Upper lobe of left lung (tissue), 6 donors: Measurements from ENCODE around the gene ABCD3. TPM values are rescaled to one million over a fixed set of nuclear protein-coding genes. Genes with fewer than 3 reads are reported as not detected.

Experiments used
- ATAC-seq, 2 donors: fragments of 200-7000 bp; cut with Tn5 transposase; one replicate each; pipeline ENCODE4 v1.9.1; 2022; ENCODE audit warnings: mild to moderate bottlenecking in 2 of 2, moderate library complexity in 2 of 2; ENCODE audit not compliant: low FRiP score in 2 of 2
- DNase-seq, 2 donors: peaks; one replicate each; pipeline ENCODE4 v3.0.0-alpha.2; 2019 to 2020
- H3K27ac ChIP-seq, 4 donors: fragments of 200-600 bp; sonication (generic); one replicate each; pipeline ENCODE4 v1.5.1; 2016 to 2019
- H3K27me3 ChIP-seq, 4 donors: fragments of 200-600 bp; sonication (generic); one replicate each; pipeline ENCODE4 v1.5.1; 2017 to 2019
- H3K36me3 ChIP-seq, 4 donors: fragments of 200-600 bp; sonication (generic); one replicate each; pipeline ENCODE4 v1.5.1; 2016 to 2019
- H3K4me1 ChIP-seq, 4 donors: fragments of 200-600 bp; sonication (generic); one replicate each; pipeline ENCODE4 v1.5.1; 2018 to 2019
- H3K4me3 ChIP-seq, 4 donors: fragments of 200-600 bp; sonication (generic); one replicate each; pipeline ENCODE4 v1.5.1; 2017 to 2019; ENCODE audit warnings: mild to moderate bottlenecking in 2 of 4, moderate library complexity in 1 of 4
- H3K9me3 ChIP-seq, 4 donors: fragments of 200-600 bp; sonication (generic); one replicate each; pipeline ENCODE4 v1.5.1; 2018 to 2019
- EP300 ChIP-seq, 4 donors: sonication (generic); formaldehyde crosslinking; IDR thresholded peaks; one replicate each; pipeline ENCODE4 v1.5.1; 2017; ENCODE audit warnings: antibody characterized with exemption in 4 of 4, control low read depth in 2 of 4
- POLR2A ChIP-seq, 4 donors: fragments of 450-650 bp; IDR thresholded peaks; one replicate each; pipeline ENCODE4 v1.5.1; 2016 to 2017; ENCODE audit warnings: antibody characterized with exemption in 4 of 4, mild to moderate bottlenecking in 2 of 4
- POLR2AphosphoS5 ChIP-seq, 2 donors: sonication (generic); formaldehyde crosslinking; IDR thresholded peaks; one replicate each; pipeline ENCODE4 v1.5.1; 2017; ENCODE audit warnings: antibody characterized with exemption in 2 of 2
- WGBS, 2 donors: methylation state at CpG; one replicate each; pipeline ENCODE4 v1.1.5; 2017 to 2018; 5-methylcytosine and 5-hydroxymethylcytosine counted together
- total RNA-seq, 6 donors: library from RNA; depleted of rRNA in 4 of 6; stranded (reverse); fragments of >200 nt in 4 of 6; gene quantifications; one replicate each; pipeline versions ENCODE4 v1.1.0 to v1.2.1, GENCODE V29; 2016 to 2021
- TF ChIP-seq, protein P1 (sequence below), 6 experiments: fragments of 450-650 bp in 4 of 6; fragments of 200-600 bp in 2 of 6; sonication (generic) in 2 of 6; IDR thresholded peaks; one replicate each; pipeline ENCODE4 v1.5.1; 2016 to 2019; ENCODE audit warnings: antibody characterized with exemption in 6 of 6
- donor health status: DM: no; HTN: no; CAD: no; lungs with moderate emphysema.
- donor health status: DM: no; HTN: yes; CAD: no; lungs with severe emphysema.

The ABCD3 gene
- total RNA-seq, 6 donors from 2014 or later = 14.2 to 54.8 (median 38.1) TPM

DNA sequence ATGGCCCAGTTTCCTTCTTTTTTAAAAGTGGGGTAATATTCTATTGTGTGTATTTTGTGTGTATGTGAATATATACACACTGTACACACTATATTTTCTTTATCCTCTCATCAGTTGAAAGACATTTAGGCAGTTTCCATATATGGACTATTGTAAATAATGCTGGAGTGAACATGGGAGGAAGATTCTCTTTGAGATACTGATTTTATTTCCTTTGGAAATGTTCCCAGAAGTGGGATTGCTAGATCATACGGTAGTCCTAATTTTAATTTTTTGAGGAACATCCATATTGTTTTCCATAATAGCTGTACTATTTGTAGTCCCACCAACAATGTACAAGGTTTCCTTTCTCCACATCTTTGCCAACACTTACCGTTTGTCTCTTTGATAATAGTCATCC lies 72.4 kb downstream of the ABCD3 start:
- Histone ChIP-seq H3K36me3 (peaks cover 0 to 36% (median 6%) of the 10 kb centered on the region in 4 donors), H3K27me3 (no peaks in the 10 kb centered on the region)
- 69 to 79% methylated on average over 2 of the region's 2 CpGs for WGBS, 2 donors

DNA sequence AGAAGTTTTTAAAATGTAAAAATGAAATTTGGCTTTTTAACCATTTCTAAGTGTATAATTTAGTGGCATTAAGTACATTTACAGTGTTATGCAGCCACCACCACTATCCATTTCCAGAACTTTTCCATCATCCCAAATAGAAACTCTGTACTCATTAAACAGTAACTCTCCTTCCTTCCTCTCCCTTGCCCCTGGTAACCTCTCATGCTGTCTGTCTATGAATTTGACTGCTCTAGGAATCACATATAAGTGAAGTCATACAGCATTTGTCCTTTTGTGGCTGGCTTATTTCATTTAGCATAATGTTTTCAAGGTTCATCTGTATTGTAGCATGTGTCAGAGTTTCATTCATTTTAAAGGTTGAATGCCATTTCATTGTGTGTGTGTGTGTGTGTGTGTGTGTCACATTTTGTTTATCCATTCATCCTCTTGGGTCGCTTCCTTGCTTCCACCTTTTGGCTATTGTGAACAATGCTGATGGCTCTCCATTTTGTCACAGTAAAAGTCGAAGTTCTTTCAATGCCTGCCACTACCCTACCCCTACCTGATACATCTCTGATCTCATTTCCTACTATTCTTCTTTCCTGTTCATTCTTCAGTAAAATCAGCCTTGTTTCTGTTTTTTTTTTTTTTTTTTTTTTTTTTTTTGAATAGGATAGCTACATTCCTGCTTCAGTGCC lies 78.0 kb downstream of the ABCD3 start:
- peaks cover 0 to 34% (median 8%) of the 10 kb centered on the region in 4 donors for H3K36me3 ChIP-seq
- H3K4me1 ChIP-seq = peaks cover 0 to 3% (median 0%) of the 10 kb centered on the region in 4 donors
- DNase-seq = no peak
- 74 to 86% methylated on average over 2 of the region's 2 CpGs for WGBS, 2 donors
- TF ChIP-seq EP300 (IDR thresholded peaks at IDR 0.05) (no peak), POLR2AphosphoS5 (IDR thresholded peaks at IDR 0.05) (no peak), POLR2A (IDR thresholded peaks at IDR 0.05) (no peak)
- TF ChIP-seq, protein P1, sequence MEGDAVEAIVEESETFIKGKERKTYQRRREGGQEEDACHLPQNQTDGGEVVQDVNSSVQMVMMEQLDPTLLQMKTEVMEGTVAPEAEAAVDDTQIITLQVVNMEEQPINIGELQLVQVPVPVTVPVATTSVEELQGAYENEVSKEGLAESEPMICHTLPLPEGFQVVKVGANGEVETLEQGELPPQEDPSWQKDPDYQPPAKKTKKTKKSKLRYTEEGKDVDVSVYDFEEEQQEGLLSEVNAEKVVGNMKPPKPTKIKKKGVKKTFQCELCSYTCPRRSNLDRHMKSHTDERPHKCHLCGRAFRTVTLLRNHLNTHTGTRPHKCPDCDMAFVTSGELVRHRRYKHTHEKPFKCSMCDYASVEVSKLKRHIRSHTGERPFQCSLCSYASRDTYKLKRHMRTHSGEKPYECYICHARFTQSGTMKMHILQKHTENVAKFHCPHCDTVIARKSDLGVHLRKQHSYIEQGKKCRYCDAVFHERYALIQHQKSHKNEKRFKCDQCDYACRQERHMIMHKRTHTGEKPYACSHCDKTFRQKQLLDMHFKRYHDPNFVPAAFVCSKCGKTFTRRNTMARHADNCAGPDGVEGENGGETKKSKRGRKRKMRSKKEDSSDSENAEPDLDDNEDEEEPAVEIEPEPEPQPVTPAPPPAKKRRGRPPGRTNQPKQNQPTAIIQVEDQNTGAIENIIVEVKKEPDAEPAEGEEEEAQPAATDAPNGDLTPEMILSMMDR (IDR thresholded peaks at IDR 0.05) = no peak
- no peaks in the 10 kb centered on the region for H3K27me3 ChIP-seq
- H3K9me3 ChIP-seq = no peaks in the 10 kb centered on the region
- no peak for ATAC-seq
- no peak overlapping the region for H3K4me3 ChIP-seq
- H3K27ac ChIP-seq = no peak overlapping the region

More for the DNA sequence above, 72.4 kb downstream of the ABCD3 start:
- no peak for TF ChIP-seq POLR2AphosphoS5 (IDR thresholded peaks at IDR 0.05)
- DNase-seq (no peak), ATAC-seq (no peak)
- Histone ChIP-seq H3K4me1 (peaks cover 0 to 3% (median 0%) of the 10 kb centered on the region in 4 donors), H3K9me3 (no peaks in the 10 kb centered on the region), H3K4me3 (no peak overlapping the region), H3K27ac (no peak overlapping the region)

DNA sequence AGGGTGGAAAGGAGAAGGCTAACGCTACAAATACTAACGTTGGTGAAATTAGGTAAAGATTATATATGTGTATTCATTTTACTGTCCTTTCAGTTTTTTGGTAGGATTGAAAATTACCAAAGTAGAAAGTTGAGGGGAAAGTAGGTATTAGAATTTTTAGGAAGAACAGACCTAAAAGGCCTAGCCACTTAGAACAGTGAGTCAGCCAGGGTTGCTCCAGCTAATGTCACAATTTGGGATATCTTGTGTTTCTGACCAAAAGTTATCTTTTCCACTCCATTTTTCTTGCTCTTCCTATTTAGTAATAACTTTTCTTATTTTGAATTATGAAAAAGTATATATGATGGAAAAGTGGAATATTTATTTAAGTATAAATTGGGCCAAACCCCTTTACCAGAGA lies 83.2 kb downstream of the ABCD3 start:
- Histone ChIP-seq H3K36me3 (peaks cover 0 to 52% (median 13%) of the 10 kb centered on the region in 4 donors), H3K4me3 (no peak overlapping the region), H3K4me1 (no peaks in the 10 kb centered on the region), H3K9me3 (no peaks in the 10 kb centered on the region), H3K27me3 (no peaks in the 10 kb centered on the region), H3K27ac (no peak overlapping the region)
- TF ChIP-seq POLR2A (IDR thresholded peaks at IDR 0.05) (no peak), POLR2AphosphoS5 (IDR thresholded peaks at IDR 0.05) (no peak), EP300 (IDR thresholded peaks at IDR 0.05) (no peak)
- TF ChIP-seq, protein P1 (IDR thresholded peaks at IDR 0.05) = no peak
- DNase-seq = no peak
- ATAC-seq = no peak
- WGBS, 2 donors = 79 to 83% methylated on average over 2 of the region's 2 CpGs

DNA sequence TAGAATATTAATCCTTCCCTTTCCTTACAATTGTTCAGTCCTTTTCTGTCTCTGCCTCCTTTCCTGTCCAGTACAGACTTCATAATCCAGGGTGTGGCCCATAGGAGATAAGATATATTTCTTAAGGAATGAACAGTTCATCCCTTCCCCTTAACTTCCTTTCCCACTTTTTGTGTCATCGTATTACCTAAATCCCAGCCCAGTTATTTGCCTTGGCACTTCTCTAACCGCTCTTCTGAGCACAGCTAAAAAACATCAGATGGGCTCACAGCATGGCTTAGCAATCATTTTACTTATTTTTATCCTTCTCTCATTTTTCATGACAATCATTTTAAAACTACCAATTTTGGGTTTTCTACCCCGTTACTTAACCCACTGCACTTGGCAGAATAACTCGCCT lies 83.7 kb downstream of the ABCD3 start:
- Histone ChIP-seq H3K4me1 (no peaks in the 10 kb centered on the region), H3K27ac (no peak overlapping the region), H3K4me3 (no peak overlapping the region), H3K36me3 (peaks cover 0 to 52% (median 13%) of the 10 kb centered on the region in 4 donors), H3K27me3 (no peaks in the 10 kb centered on the region), H3K9me3 (no peaks in the 10 kb centered on the region)
- DNase-seq (no peak), ATAC-seq (peak in 1 of 2 donors; percentile 48)
- 91 to 92% methylated on average over 4 of the region's 4 CpGs for WGBS, 2 donors
- TF ChIP-seq EP300 (IDR thresholded peaks at IDR 0.05) = no peak
- TF ChIP-seq, protein P1 (IDR thresholded peaks at IDR 0.05) = no peak
- TF ChIP-seq POLR2A (IDR thresholded peaks at IDR 0.05) = no peak
- no peak for TF ChIP-seq POLR2AphosphoS5 (IDR thresholded peaks at IDR 0.05)

DNA sequence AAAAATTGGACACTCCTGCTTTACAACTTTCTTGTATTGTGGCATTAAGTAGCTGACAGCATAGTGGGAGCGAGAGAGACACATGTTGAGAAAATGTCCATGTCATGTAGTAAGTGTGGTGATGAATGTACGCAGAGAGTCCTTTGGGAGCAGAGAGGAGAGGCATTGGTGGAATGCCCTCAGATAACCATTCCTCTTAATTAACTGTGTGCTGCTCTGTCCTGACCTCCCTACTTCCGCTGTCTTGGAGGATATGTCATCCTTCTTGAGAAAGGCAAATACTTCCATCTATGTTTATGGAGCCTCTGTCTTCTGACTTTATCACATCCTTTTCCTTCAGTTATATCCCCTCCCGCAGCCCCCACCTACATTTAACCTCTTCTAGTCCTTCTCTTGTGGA lies 85.0 kb downstream of the ABCD3 start:
- no peaks in the 10 kb centered on the region for H3K9me3 ChIP-seq
- H3K4me1 ChIP-seq = no peaks in the 10 kb centered on the region
- no peak for ATAC-seq
- no peak for DNase-seq
- H3K4me3 ChIP-seq = no peak overlapping the region
- peaks cover 0 to 52% (median 13%) of the 10 kb centered on the region in 4 donors for H3K36me3 ChIP-seq
- TF ChIP-seq POLR2AphosphoS5 (IDR thresholded peaks at IDR 0.05) = no peak
- no peak for TF ChIP-seq EP300 (IDR thresholded peaks at IDR 0.05)
- TF ChIP-seq, protein P1 (IDR thresholded peaks at IDR 0.05) = no peak
- TF ChIP-seq POLR2A (IDR thresholded peaks at IDR 0.05) = no peak
- H3K27me3 ChIP-seq = no peaks in the 10 kb centered on the region
- H3K27ac ChIP-seq = no peak overlapping the region
- 80 to 83% methylated on average over 4 of the region's 4 CpGs for WGBS, 2 donors
